ENCODE data around the gene BACH2.
A peak's percentile ranks its signal among the peaks of the same experiment; 100 is the strongest.

Gene BACH2

GRCh38 chr6:90178384-90178855, 118.2 kb downstream of the BACH2 start:
- H3K4me1 ChIP-seq (ENCODE audit: insufficient read depth, poor library complexity, severe bottlenecking), result peaks cover 12% of the 10 kb centered on the region
- no peaks in the 10 kb centered on the region for H3K27me3 ChIP-seq (ENCODE audit: insufficient read depth, poor library complexity, severe bottlenecking)
- no peak for DNase-seq (ENCODE audit: low spot score)
- H3K36me3 ChIP-seq (ENCODE audit: low read depth), result no peaks in the 10 kb centered on the region
- H3K9me3 ChIP-seq (ENCODE audit: severe bottlenecking), result no peaks in the 10 kb centered on the region
- H3K4me3 ChIP-seq (ENCODE audit: severe bottlenecking), result no peak overlapping the region
- ATAC-seq (ENCODE audit: low read depth), result no peak
- H3K27ac ChIP-seq (ENCODE audit: poor library complexity, severe bottlenecking), result no peak overlapping the region
- TF ChIP-seq CTCF (IDR thresholded peaks at IDR 0.05; ENCODE audit: poor library complexity, severe bottlenecking), result no peak

GRCh38 chr6:90177544-90178383, 118.9 kb downstream of the BACH2 start:
- TF ChIP-seq CTCF (IDR thresholded peaks at IDR 0.05; ENCODE audit: poor library complexity, severe bottlenecking), result no peak
- H3K4me3 ChIP-seq (ENCODE audit: severe bottlenecking), result no peak overlapping the region
- H3K36me3 ChIP-seq (ENCODE audit: low read depth), result no peaks in the 10 kb centered on the region
- H3K4me1 ChIP-seq (ENCODE audit: insufficient read depth, poor library complexity, severe bottlenecking), result peaks cover 12% of the 10 kb centered on the region
- DNase-seq (ENCODE audit: low spot score), result no peak
- H3K27me3 ChIP-seq (ENCODE audit: insufficient read depth, poor library complexity, severe bottlenecking), result no peaks in the 10 kb centered on the region
- H3K27ac ChIP-seq (ENCODE audit: poor library complexity, severe bottlenecking), result no peak overlapping the region
- no peaks in the 10 kb centered on the region for H3K9me3 ChIP-seq (ENCODE audit: severe bottlenecking)
- no peak for ATAC-seq (ENCODE audit: low read depth)

- Histone ChIP-seq H3K27ac (ENCODE audit: poor library complexity, severe bottlenecking) (peak overlapping the region; percentile 35), H3K4me3 (ENCODE audit: severe bottlenecking) (no peak overlapping the region)
These were observed 120.8 kb downstream of the BACH2 start for GRCh38 chr6:90175627-90176538.

GRCh38 chr6:90173262-90173925, 123.2 kb downstream of the BACH2 start:
- Histone ChIP-seq H3K9me3 (ENCODE audit: severe bottlenecking) (no peaks in the 10 kb centered on the region), H3K4me1 (ENCODE audit: insufficient read depth, poor library complexity, severe bottlenecking) (peaks cover 22% of the 10 kb centered on the region), H3K27me3 (ENCODE audit: insufficient read depth, poor library complexity, severe bottlenecking) (no peaks in the 10 kb centered on the region), H3K36me3 (ENCODE audit: low read depth) (no peaks in the 10 kb centered on the region), H3K27ac (ENCODE audit: poor library complexity, severe bottlenecking) (no peak overlapping the region), H3K4me3 (ENCODE audit: severe bottlenecking) (no peak overlapping the region)
- ATAC-seq (ENCODE audit: low read depth) (no peak), DNase-seq (ENCODE audit: low spot score) (no peak)
- TF ChIP-seq CTCF (IDR thresholded peaks at IDR 0.05; ENCODE audit: poor library complexity, severe bottlenecking), result no peak

More at GRCh38 chr6:90175627-90176538, 120.8 kb downstream of the BACH2 start:
- peaks cover 12% of the 10 kb centered on the region for H3K4me1 ChIP-seq (ENCODE audit: insufficient read depth, poor library complexity, severe bottlenecking)
- H3K27me3 ChIP-seq (ENCODE audit: insufficient read depth, poor library complexity, severe bottlenecking), result no peaks in the 10 kb centered on the region
- peak; percentile 97 for ATAC-seq (ENCODE audit: low read depth)
- no peaks in the 10 kb centered on the region for H3K9me3 ChIP-seq (ENCODE audit: severe bottlenecking)
- no peak for DNase-seq (ENCODE audit: low spot score)
- no peaks in the 10 kb centered on the region for H3K36me3 ChIP-seq (ENCODE audit: low read depth)
- TF ChIP-seq CTCF (IDR thresholded peaks at IDR 0.05; ENCODE audit: poor library complexity, severe bottlenecking), result no peak
